Aorta (tissue), 5 donors: ENCODE data around the gene TSHZ3. TPM values are rescaled to one million over a fixed set of nuclear protein-coding genes. Genes with fewer than 3 reads are reported as not detected.
A peak's percentile ranks its signal among the peaks of the same experiment; 100 is the strongest.

Experiments used
- ATAC-seq: fragments of 200-7000 bp; cut with Tn5 transposase; one replicate; pipeline ENCODE4 v1.9.1; 2022; ENCODE audit warnings: moderate library complexity; ENCODE audit not compliant: low FRiP score
- DNase-seq, 2 donors: peaks; one replicate each; pipeline ENCODE4 v3.0.0-alpha.2; 2020
- H3K27ac ChIP-seq, 2 donors: one replicate each; pipeline ENCODE4 v1.5.1; 2013; ENCODE audit warnings: low read length in 2 of 2, mild to moderate bottlenecking in 2 of 2, moderate library complexity in 2 of 2, control low read depth in 1 of 2, inconsistent platforms in 1 of 2, low read depth in 1 of 2
- H3K27me3 ChIP-seq, 2 donors: one replicate each; pipeline ENCODE4 v1.6.1; 2013; ENCODE audit warnings: control low read depth in 1 of 2, low read length in 1 of 2, mild to moderate bottlenecking in 1 of 2, moderate library complexity in 1 of 2; ENCODE audit not compliant: insufficient read depth in 2 of 2, control insufficient read depth in 1 of 2
- H3K36me3 ChIP-seq, 2 donors: one replicate each; pipeline ENCODE4 v1.6.1; 2013; ENCODE audit warnings: control low read depth in 1 of 2, low read length in 1 of 2, mild to moderate bottlenecking in 1 of 2; ENCODE audit not compliant: insufficient read depth in 2 of 2, control insufficient read depth in 1 of 2
- H3K4me1 ChIP-seq, 2 donors: one replicate each; pipeline ENCODE4 v1.6.1; 2013; ENCODE audit warnings: low read length in 2 of 2, control low read depth in 1 of 2, mild to moderate bottlenecking in 1 of 2, moderate library complexity in 1 of 2; ENCODE audit not compliant: insufficient read depth in 2 of 2, control insufficient read depth in 1 of 2
- H3K4me3 ChIP-seq, 2 donors: one replicate each; pipeline ENCODE4 v1.5.1; 2013; ENCODE audit warnings: low read length in 2 of 2, control low read depth in 1 of 2, mild to moderate bottlenecking in 1 of 2
- H3K9me3 ChIP-seq: one replicate; pipeline ENCODE4 v1.6.1; 2013; ENCODE audit warnings: mild to moderate bottlenecking, low read length; ENCODE audit not compliant: control insufficient read depth
- WGBS, 2 donors: extraction: QIAGEN DNeasy Blood & Tissue Kit; methylation state at CpG; one replicate each; pipeline ENCODE4 v1.1.7; 2013; 5-methylcytosine and 5-hydroxymethylcytosine counted together
- intact Hi-C, 2 donors: fragments of 100-400 bp; cut with DNase I; formaldehyde crosslinking; loops; one replicate each; pipeline versions ENCODE4 v1.14.2 to v1.15.0; 2022
- polyA plus RNA-seq, 2 donors: library from polyadenylated mRNA; stranded (reverse); fragments of 200-250 nt; gene quantifications; one replicate each; pipeline ENCODE4 v1.2.3, GENCODE V29; 2013
- total RNA-seq, 2 donors: library from RNA; stranded (reverse); fragmentation: NEBNext Ultra II Directional; extraction: Animal tissue kit (Norgen Biotek cat#: 25700); gene quantifications; one replicate each; pipeline ENCODE4 v1.2.1, GENCODE V29; 2021
- donor health status: healthy with polysubstance abuse.
- donor health status: Bipolar disorder and iron deficiency.
- donor health status: DM: no; HTN: no; CAD: no.
- donor health status: DM: no; HTN: no; CAD: no.
- donor health status: DM: yes; HTN: yes; CAD: no.

Gene TSHZ3
- total and polyA plus RNA-seq, 4 donors, result 3.0 to 20.6 (median 10.8) TPM

GRCh38 chr19:31303262-31303815 is 45.9 kb downstream of the TSHZ3 start:
- peak; percentile 26 for ATAC-seq
- intact Hi-C loops, result no loop called here
- Histone ChIP-seq H3K4me3 (no peak overlapping the region), H3K9me3 (no peaks in the 10 kb centered on the region), H3K27me3 (no peaks in the 10 kb centered on the region), H3K36me3 (no peaks in the 10 kb centered on the region), H3K27ac (no peak overlapping the region), H3K4me1 (no peaks in the 10 kb centered on the region)
- WGBS, 2 donors, result 96 to 97% methylated on average over 16 of the region's 16 CpGs
- no peak for DNase-seq

GRCh38 chr19:31301306-31301980 is 47.8 kb downstream of the TSHZ3 start:
- no peak for ATAC-seq
- WGBS, 2 donors, result 87 to 89% methylated on average over 15 of the region's 15 CpGs

GRCh38 chr19:31300422-31300821 is 48.8 kb downstream of the TSHZ3 start:
- DNase-seq (no peak), ATAC-seq (no peak)
- WGBS, 2 donors, result 73 to 84% methylated on average over 6 of the region's 6 CpGs
- H3K4me3 ChIP-seq, result no peak overlapping the region
- H3K4me1 ChIP-seq, result no peaks in the 10 kb centered on the region
- no peaks in the 10 kb centered on the region for H3K36me3 ChIP-seq
- no peaks in the 10 kb centered on the region for H3K9me3 ChIP-seq
- H3K27me3 ChIP-seq, result no peaks in the 10 kb centered on the region
- intact Hi-C loops, result no loop called here
- no peak overlapping the region for H3K27ac ChIP-seq

More at GRCh38 chr19:31301306-31301980, 47.8 kb downstream of the TSHZ3 start:
- H3K27me3 ChIP-seq, result no peaks in the 10 kb centered on the region
- no peaks in the 10 kb centered on the region for H3K4me1 ChIP-seq
- no peak overlapping the region for H3K4me3 ChIP-seq
- H3K36me3 ChIP-seq, result no peaks in the 10 kb centered on the region
- no peaks in the 10 kb centered on the region for H3K9me3 ChIP-seq
- intact Hi-C loops, result no loop called here
- no peak overlapping the region for H3K27ac ChIP-seq
- DNase-seq, result no peak

GRCh38 chr19:31299665-31300064 is 49.6 kb downstream of the TSHZ3 start:
- Histone ChIP-seq H3K4me1 (no peaks in the 10 kb centered on the region), H3K9me3 (no peaks in the 10 kb centered on the region), H3K4me3 (no peak overlapping the region), H3K36me3 (no peaks in the 10 kb centered on the region), H3K27me3 (no peaks in the 10 kb centered on the region), H3K27ac (no peak overlapping the region)
- WGBS, 2 donors, result 84 to 91% methylated on average over 8 of the region's 8 CpGs
- intact Hi-C loops, result no loop called here
- ATAC-seq (no peak), DNase-seq (no peak)

- DNase-seq (no peak), ATAC-seq (no peak)
- 70 to 73% methylated on average over 5 of the region's 5 CpGs for WGBS, 2 donors
Measured at GRCh38 chr19:31297991-31298390, 51.2 kb downstream of the TSHZ3 start.

GRCh38 chr19:31296741-31297390 is 52.4 kb downstream of the TSHZ3 start:
- WGBS, 2 donors, result 85 to 94% methylated on average over 10 of the region's 10 CpGs
- Histone ChIP-seq H3K4me3 (no peak overlapping the region), H3K36me3 (no peaks in the 10 kb centered on the region), H3K27me3 (no peaks in the 10 kb centered on the region), H3K4me1 (no peaks in the 10 kb centered on the region), H3K9me3 (no peaks in the 10 kb centered on the region), H3K27ac (no peak overlapping the region)
- intact Hi-C loops, result no loop called here
- DNase-seq, result no peak
- no peak for ATAC-seq

More at GRCh38 chr19:31297991-31298390, 51.2 kb downstream of the TSHZ3 start:
- intact Hi-C loops, result no loop called here
- Histone ChIP-seq H3K9me3 (no peaks in the 10 kb centered on the region), H3K4me3 (no peak overlapping the region), H3K27ac (no peak overlapping the region), H3K4me1 (no peaks in the 10 kb centered on the region), H3K36me3 (no peaks in the 10 kb centered on the region), H3K27me3 (no peaks in the 10 kb centered on the region)

- H3K27ac ChIP-seq, result no peak overlapping the region
- H3K27me3 ChIP-seq, result no peaks in the 10 kb centered on the region
- no peaks in the 10 kb centered on the region for H3K36me3 ChIP-seq
- H3K9me3 ChIP-seq, result no peaks in the 10 kb centered on the region
- no peak for ATAC-seq
- DNase-seq, result no peak
- H3K4me3 ChIP-seq, result no peak overlapping the region
- intact Hi-C loops, result no loop called here
- 94 to 95% methylated on average over 2 of the region's 2 CpGs for WGBS, 2 donors
- H3K4me1 ChIP-seq, result no peaks in the 10 kb centered on the region
Measured at GRCh38 chr19:31294189-31294588, 55.0 kb downstream of the TSHZ3 start.

GRCh38 chr19:31292639-31293185 is 56.5 kb downstream of the TSHZ3 start:
- DNase-seq (no peak), ATAC-seq (no peak)
- Histone ChIP-seq H3K27ac (no peak overlapping the region), H3K9me3 (no peaks in the 10 kb centered on the region), H3K27me3 (no peaks in the 10 kb centered on the region), H3K36me3 (no peaks in the 10 kb centered on the region), H3K4me1 (no peaks in the 10 kb centered on the region), H3K4me3 (no peak overlapping the region)
- intact Hi-C loops, result no loop called here
- 86 to 94% methylated on average over 2 of the region's 2 CpGs for WGBS, 2 donors
